ENCODE results near the gene AIPL1.

DNA sequence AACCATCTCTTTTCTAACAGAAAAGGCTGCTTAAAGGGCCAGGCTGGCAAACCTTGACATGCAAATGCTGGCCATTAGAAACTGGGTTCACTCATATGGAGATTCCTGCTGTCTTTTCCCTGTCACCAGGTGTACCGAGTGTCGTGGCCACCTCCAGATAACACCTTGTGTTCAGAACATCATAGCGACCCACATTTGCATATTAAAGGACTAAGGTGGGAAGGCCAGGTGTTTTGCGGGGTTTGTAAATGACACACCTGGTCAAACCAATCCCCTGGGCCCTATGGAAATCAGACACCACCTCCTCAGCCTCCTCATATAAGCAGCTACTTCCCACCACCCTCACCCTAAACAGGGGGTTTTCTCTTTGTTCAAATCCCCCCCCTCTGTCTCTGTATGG is 2.5 kb upstream of the AIPL1 start:
- TF ChIP-seq, protein P1, sequence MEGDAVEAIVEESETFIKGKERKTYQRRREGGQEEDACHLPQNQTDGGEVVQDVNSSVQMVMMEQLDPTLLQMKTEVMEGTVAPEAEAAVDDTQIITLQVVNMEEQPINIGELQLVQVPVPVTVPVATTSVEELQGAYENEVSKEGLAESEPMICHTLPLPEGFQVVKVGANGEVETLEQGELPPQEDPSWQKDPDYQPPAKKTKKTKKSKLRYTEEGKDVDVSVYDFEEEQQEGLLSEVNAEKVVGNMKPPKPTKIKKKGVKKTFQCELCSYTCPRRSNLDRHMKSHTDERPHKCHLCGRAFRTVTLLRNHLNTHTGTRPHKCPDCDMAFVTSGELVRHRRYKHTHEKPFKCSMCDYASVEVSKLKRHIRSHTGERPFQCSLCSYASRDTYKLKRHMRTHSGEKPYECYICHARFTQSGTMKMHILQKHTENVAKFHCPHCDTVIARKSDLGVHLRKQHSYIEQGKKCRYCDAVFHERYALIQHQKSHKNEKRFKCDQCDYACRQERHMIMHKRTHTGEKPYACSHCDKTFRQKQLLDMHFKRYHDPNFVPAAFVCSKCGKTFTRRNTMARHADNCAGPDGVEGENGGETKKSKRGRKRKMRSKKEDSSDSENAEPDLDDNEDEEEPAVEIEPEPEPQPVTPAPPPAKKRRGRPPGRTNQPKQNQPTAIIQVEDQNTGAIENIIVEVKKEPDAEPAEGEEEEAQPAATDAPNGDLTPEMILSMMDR (conservative IDR thresholded peaks at IDR 0.05; ENCODE audit: low read length), result no peak
- TF ChIP-seq EZH2phosphoT487 (IDR thresholded peaks at IDR 0.05; ENCODE audit: borderline replicate concordance, low read depth, low read length), result no peak
